Measurements from ENCODE around the gene CCR7.

DNA sequence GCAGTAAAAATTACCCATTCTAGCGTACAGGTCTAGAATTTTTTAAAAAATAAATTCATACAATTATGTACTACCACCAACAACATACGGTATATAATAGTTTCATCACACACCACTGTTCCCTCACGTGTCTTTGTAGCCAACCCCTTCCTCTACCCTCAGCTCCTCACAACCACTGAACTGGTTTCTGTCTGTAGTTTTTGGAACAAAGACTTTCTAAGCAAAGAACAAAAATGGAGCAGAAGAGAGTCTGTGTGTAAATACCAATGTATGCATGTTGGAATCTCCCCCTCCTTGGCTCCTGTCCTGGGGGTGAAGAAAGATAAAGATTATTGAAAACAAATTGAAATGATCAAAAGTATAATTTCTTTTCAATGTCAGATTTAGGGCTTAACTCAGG, 31.9 kb upstream of the CCR7 start:
- TF ChIP-seq, protein P1, sequence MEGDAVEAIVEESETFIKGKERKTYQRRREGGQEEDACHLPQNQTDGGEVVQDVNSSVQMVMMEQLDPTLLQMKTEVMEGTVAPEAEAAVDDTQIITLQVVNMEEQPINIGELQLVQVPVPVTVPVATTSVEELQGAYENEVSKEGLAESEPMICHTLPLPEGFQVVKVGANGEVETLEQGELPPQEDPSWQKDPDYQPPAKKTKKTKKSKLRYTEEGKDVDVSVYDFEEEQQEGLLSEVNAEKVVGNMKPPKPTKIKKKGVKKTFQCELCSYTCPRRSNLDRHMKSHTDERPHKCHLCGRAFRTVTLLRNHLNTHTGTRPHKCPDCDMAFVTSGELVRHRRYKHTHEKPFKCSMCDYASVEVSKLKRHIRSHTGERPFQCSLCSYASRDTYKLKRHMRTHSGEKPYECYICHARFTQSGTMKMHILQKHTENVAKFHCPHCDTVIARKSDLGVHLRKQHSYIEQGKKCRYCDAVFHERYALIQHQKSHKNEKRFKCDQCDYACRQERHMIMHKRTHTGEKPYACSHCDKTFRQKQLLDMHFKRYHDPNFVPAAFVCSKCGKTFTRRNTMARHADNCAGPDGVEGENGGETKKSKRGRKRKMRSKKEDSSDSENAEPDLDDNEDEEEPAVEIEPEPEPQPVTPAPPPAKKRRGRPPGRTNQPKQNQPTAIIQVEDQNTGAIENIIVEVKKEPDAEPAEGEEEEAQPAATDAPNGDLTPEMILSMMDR (IDR thresholded peaks at IDR 0.05): no peak
- no peak for TF ChIP-seq POLR2AphosphoS5 (IDR thresholded peaks at IDR 0.05)
